Fibroblast of pulmonary artery (primary cell): ENCODE measurements around the gene EML6.
A peak's percentile ranks its signal among the peaks of the same experiment; 100 is the strongest.

Experiments
- DNase-seq: peaks from one replicate; pipeline ENCODE4 v3.0.0-alpha.2; 2010; ENCODE audit warnings: low read depth
- H3K4me3 ChIP-seq: replicated peaks from 2 replicates; pipeline ENCODE4 v1.5.1; 2011; ENCODE audit warnings: low read depth, mild to moderate bottlenecking, control low read depth, low read length, moderate library complexity
- TF ChIP-seq, protein P1 (sequence below): IDR thresholded peaks from 2 replicates; pipeline ENCODE4 v1.5.1; 2011; ENCODE audit warnings: mild to moderate bottlenecking, control low read depth, low read length, inconsistent platforms; ENCODE audit errors: missing control alignments

EML6 gene

DNA sequence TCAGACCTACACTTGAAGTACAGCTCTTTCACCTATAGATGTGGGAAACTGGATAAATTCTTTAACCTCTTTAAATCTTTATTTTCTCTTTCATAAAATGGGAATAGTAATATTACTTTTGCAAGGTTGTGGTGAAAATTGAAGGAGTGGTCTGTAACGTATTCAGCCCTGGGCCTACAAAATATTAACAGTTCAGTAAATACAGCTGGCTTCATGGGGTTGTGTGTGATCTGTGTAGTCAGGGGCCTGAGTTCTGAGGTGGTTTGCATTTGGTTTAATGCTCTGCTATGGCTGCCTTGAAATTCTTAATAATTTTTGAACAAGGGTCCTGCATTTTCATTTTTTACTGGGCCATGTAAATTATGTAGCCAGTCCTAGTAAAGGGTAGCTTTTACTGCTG is 16.8 kb upstream of the EML6 start:
- TF ChIP-seq, protein P1, sequence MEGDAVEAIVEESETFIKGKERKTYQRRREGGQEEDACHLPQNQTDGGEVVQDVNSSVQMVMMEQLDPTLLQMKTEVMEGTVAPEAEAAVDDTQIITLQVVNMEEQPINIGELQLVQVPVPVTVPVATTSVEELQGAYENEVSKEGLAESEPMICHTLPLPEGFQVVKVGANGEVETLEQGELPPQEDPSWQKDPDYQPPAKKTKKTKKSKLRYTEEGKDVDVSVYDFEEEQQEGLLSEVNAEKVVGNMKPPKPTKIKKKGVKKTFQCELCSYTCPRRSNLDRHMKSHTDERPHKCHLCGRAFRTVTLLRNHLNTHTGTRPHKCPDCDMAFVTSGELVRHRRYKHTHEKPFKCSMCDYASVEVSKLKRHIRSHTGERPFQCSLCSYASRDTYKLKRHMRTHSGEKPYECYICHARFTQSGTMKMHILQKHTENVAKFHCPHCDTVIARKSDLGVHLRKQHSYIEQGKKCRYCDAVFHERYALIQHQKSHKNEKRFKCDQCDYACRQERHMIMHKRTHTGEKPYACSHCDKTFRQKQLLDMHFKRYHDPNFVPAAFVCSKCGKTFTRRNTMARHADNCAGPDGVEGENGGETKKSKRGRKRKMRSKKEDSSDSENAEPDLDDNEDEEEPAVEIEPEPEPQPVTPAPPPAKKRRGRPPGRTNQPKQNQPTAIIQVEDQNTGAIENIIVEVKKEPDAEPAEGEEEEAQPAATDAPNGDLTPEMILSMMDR = no peak

DNA sequence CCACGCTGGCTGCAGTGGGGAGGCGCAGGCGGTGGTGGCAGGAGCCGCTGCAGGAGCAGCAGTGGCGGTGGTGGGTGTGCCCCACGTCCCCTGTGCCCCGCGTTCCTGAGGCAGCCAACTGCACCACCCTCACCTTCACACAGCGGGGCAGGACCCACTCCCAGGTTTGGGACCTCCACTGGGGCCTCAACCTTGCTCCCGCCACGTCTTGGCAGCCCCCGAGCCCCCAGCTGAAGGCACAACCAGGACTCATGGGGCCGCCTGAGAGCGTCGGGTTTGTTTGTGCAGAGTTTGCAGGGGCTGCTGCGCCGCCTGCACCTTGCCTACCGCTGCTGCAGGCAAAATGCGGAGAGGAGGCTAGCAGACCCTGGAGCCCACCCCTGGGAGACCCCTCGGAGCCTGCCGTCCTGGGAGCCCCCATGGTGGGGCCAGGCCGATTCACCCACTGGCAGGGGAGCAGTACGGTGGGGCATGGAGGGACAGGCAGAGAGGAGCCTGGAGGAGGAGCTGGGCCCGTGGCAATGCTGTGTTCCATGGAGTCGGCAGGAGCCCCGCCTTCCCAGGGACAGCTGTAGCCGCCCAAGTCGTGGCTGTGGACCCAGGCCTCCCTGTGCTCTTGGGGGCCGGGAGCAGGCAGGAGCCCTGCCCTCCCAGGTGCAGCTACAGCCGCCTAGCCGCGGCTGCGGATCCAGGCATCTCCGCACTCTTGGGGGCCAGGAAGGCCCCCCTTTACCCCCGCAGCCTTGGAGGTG is 14.7 kb upstream of the EML6 start:
- DNase-seq = no peak
- H3K4me3 ChIP-seq = peak overlapping the region; percentile 45

More for the DNA sequence above, 16.8 kb upstream of the EML6 start:
- DNase-seq = no peak
- no peak overlapping the region for H3K4me3 ChIP-seq

DNA sequence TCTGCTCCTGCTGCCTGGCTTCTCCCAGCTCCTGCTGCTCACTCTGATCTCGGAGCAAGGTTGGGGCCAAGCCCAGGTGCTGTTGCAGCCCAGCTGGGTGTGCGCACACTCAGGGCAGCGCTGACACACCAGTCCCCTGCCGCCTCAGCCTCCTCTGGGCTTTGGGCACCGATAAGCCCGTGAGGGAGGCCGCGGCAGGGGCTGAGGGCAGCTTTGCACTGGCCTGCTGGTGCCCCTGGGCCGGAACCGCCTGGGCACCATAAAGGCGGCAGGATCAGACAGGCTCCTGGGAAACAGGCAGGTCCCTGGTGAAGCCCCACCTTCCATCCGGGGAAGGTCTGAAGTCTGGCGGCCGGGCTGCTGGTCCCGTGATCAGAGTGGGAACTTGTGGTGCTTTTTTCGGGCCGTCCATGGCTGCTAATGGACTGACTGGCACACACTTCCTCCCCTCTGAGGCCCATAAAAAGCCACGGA is 14.1 kb upstream of the EML6 start:
- H3K4me3 ChIP-seq = peak overlapping the region; percentile 45
- TF ChIP-seq, protein P1 = no peak
- no peak for DNase-seq

More for the DNA sequence above, 14.7 kb upstream of the EML6 start:
- TF ChIP-seq, protein P1 = peak; percentile 14

DNA sequence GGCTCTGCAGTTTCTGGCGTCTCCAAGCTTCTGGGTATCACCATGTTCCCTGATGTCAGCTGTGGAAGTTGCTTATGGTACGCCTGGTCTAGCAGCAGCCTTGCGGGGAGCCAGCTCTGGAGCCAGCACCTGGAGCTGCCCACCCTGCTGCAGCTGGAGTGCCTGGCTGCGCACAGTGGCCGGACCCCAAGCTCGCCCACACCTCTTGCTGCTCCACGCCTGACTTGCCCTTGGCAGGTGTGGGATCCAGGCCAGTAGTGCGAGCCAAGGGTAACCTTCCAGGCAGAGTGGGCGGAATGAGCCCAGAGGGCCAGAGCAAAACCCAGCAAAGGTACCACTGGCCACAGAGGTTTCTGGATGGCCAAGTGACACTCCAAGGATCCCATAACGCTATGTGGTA is 13.2 kb upstream of the EML6 start:
- no peak for DNase-seq
- TF ChIP-seq, protein P1 = no peak
- H3K4me3 ChIP-seq = no peak overlapping the region

DNA sequence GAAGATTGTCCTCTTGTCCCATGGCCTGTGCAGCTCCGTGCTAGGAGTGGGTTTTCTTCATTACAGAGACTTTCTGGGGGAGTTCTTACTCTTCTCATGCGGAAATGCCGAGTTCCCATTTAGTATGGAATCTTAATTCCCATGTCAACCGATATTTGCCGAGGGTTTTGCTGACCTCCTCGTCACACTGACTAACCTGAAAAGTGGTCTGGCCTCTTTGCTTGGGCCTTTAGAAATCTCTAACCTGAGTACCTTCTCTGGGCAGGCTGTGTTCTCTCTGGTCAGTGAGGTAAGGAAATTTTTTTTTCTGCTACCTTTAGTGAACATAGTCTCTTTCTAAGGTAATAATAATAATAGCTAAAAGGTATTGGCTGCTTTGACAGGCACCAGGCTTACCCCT is 10.9 kb upstream of the EML6 start:
- TF ChIP-seq, protein P1 = no peak
- no peak for DNase-seq
- no peak overlapping the region for H3K4me3 ChIP-seq

DNA sequence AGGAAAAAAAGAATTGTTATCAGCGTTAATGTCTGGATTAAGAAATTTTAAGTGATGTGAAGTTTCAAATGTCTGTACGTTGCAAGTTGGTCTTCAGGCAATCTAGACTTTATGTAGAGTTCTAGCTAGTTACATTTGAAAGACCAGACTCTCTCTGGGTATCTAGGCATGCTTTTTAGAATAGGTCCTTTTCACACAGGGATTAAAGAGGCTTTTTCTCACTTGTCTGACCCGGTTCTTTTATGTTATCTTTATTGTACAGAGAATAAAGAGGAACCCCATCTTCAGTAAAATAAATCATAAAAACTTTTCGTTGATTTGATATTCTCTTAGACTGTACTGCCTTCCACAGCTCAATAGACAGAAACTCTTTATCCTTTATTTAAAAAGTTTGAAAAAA is 8.5 kb upstream of the EML6 start:
- TF ChIP-seq, protein P1 = no peak
- no peak overlapping the region for H3K4me3 ChIP-seq
- DNase-seq = no peak

DNA sequence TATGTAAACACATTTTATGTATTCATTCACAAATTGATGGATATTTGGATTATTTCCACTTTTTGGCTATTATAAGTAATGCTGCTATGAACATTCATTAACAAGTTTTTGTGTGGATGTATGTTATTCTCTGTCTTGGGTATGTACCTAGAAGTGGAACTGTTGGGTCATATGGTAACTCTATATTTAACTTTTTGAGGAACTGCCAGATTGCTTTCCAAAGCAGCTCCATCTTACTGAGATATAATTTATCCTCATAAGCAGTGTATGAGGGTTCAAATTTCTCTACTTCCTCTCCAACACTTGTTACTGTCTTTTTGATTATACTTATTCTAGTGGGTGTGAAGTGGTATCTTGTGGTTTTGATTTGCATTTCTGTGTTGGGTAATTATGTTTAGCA is 7.1 kb upstream of the EML6 start:
- TF ChIP-seq, protein P1 = no peak
- no peak overlapping the region for H3K4me3 ChIP-seq
- DNase-seq = no peak
